H9 (cell line): ENCODE measurements around the gene ESPL1. TPM values are rescaled to one million over a fixed set of nuclear protein-coding genes. Genes with fewer than 3 reads are reported as not detected.

ENCODE experiments used
- DNase-seq: peaks from one replicate; pipeline ENCODE4 v3.0.0-alpha.2; 2017
- H2AFZ ChIP-seq: one replicate; pipeline ENCODE4 v1.6.1; 2013; ENCODE audit warnings: mild to moderate bottlenecking, low read length, control low read depth, moderate library complexity
- H2AK5ac ChIP-seq: 2 replicates; pipeline ENCODE4 v1.6.1; 2013; ENCODE audit warnings: low read length, control low read depth, mixed read lengths; ENCODE audit not compliant: insufficient read length
- H2BK120ac ChIP-seq: one replicate; pipeline ENCODE4 v1.6.1; 2013; ENCODE audit warnings: low read depth, mild to moderate bottlenecking, low read length, control low read depth, inconsistent platforms; ENCODE audit not compliant: poor library complexity, severe bottlenecking
- H2BK12ac ChIP-seq: 2 replicates; pipeline ENCODE4 v1.6.1; 2013; ENCODE audit warnings: low read length, control low read depth, mixed read lengths, low read depth; ENCODE audit not compliant: insufficient read length
- H2BK15ac ChIP-seq: 2 replicates; pipeline ENCODE4 v1.6.1; 2013; ENCODE audit warnings: low read depth, low read length, control low read depth
- H2BK20ac ChIP-seq: one replicate; pipeline ENCODE4 v1.6.1; 2013; ENCODE audit warnings: low read depth, mild to moderate bottlenecking, low read length, control low read depth, inconsistent platforms; ENCODE audit not compliant: poor library complexity, severe bottlenecking
- H2BK5ac ChIP-seq: 2 replicates; pipeline ENCODE4 v1.6.1; 2013; ENCODE audit warnings: low read length, control low read depth, mixed read lengths; ENCODE audit not compliant: insufficient read length
- H3K14ac ChIP-seq: 2 replicates; pipeline ENCODE4 v1.6.1; 2013; ENCODE audit warnings: low read length, control low read depth; ENCODE audit not compliant: insufficient read depth
- H3K18ac ChIP-seq: 2 replicates; pipeline ENCODE4 v1.6.1; 2013; ENCODE audit warnings: low read depth, mild to moderate bottlenecking, mixed read lengths, low read length, control low read depth; ENCODE audit not compliant: insufficient read length
- H3K23ac ChIP-seq: 2 replicates; pipeline ENCODE4 v1.6.1; 2013; ENCODE audit warnings: low read length, control low read depth, mixed read lengths, low read depth; ENCODE audit not compliant: insufficient read length
- H3K23me2 ChIP-seq: 2 replicates; pipeline ENCODE4 v1.6.1; 2013; ENCODE audit warnings: low read depth, mild to moderate bottlenecking, mixed read lengths, low read length, control low read depth; ENCODE audit not compliant: insufficient read length, poor library complexity, severe bottlenecking
- H3K27ac ChIP-seq: 2 replicates; pipeline ENCODE4 v1.5.1; 2013; ENCODE audit warnings: low read length, control low read depth, mixed read lengths, low read depth; ENCODE audit not compliant: insufficient read length
- H3K27me3 ChIP-seq: 2 replicates; pipeline ENCODE4 v1.6.1; 2013; ENCODE audit warnings: low read length, control low read depth, inconsistent platforms; ENCODE audit not compliant: insufficient read depth
- H3K4ac ChIP-seq: 2 replicates; pipeline ENCODE4 v1.6.1; 2013; ENCODE audit warnings: low read depth, mild to moderate bottlenecking, control low read depth, inconsistent platforms, low read length, moderate library complexity
- H3K4me1 ChIP-seq: 2 replicates; pipeline ENCODE4 v1.6.1; 2013; ENCODE audit warnings: low read length, control low read depth, inconsistent platforms; ENCODE audit not compliant: insufficient read depth
- H3K4me2 ChIP-seq: 2 replicates; pipeline ENCODE4 v1.6.1; 2013; ENCODE audit warnings: low read length, control low read depth, mixed read lengths; ENCODE audit not compliant: insufficient read length, insufficient read depth
- H3K56ac ChIP-seq: 2 replicates; pipeline ENCODE4 v1.6.1; 2013; ENCODE audit warnings: low read depth, mild to moderate bottlenecking, mixed read lengths, low read length, control low read depth; ENCODE audit not compliant: insufficient read length
- H3K79me1 ChIP-seq: 2 replicates; pipeline ENCODE4 v1.6.1; 2013; ENCODE audit warnings: low read depth, mild to moderate bottlenecking, moderate library complexity, low read length, control low read depth, inconsistent platforms; ENCODE audit not compliant: insufficient read depth, poor library complexity, severe bottlenecking
- H3K79me2 ChIP-seq: 2 replicates; pipeline ENCODE4 v1.6.1; 2013; ENCODE audit warnings: low read length, control low read depth, inconsistent platforms; ENCODE audit not compliant: insufficient read depth
- H3K9ac ChIP-seq: 2 replicates; pipeline ENCODE4 v1.6.1; 2013; ENCODE audit warnings: low read length, control low read depth, mixed read lengths; ENCODE audit not compliant: insufficient read length; ENCODE audit errors: extremely low read depth
- H3K9me3 ChIP-seq: one replicate; pipeline ENCODE4 v1.6.1; 2013; ENCODE audit warnings: low read depth, low read length, inconsistent platforms; ENCODE audit not compliant: control insufficient read depth
- H3T11ph ChIP-seq: one replicate; pipeline ENCODE4 v1.6.1; 2013; ENCODE audit warnings: mild to moderate bottlenecking, low read length, control low read depth, inconsistent platforms
- H4K20me1 ChIP-seq: one replicate; pipeline ENCODE4 v1.6.1; 2013; ENCODE audit not compliant: control insufficient read depth, insufficient read length, insufficient read depth
- H4K5ac ChIP-seq: 2 replicates; pipeline ENCODE4 v1.6.1; 2013; ENCODE audit warnings: low read depth, mild to moderate bottlenecking, mixed read lengths, low read length, control low read depth; ENCODE audit not compliant: insufficient read length
- H4K8ac ChIP-seq: replicated peaks from 2 replicates; pipeline ENCODE4 v1.6.1; 2013; ENCODE audit warnings: low read length, control low read depth, mixed read lengths, low read depth; ENCODE audit not compliant: insufficient read length
- H4K91ac ChIP-seq: 2 replicates; pipeline ENCODE4 v1.6.1; 2013; ENCODE audit warnings: low read depth, mild to moderate bottlenecking, moderate library complexity, mixed read lengths, low read length, control low read depth; ENCODE audit not compliant: insufficient read length
- H3K27ac Mint-ChIP-seq, 3 experiments: 2 replicates in 2 of 3; 3 replicates in 1 of 3; pipeline ENCODE4 v1.8.0; 2020 to 2021; ENCODE audit warnings: mixed read lengths in 3 of 3, mild to moderate bottlenecking in 1 of 3, moderate library complexity in 1 of 3
- H3K27me3 Mint-ChIP-seq: 2 replicates; pipeline ENCODE4 v1.8.0; 2021; ENCODE audit warnings: low read depth, mild to moderate bottlenecking, moderate library complexity, mixed read lengths
- H3K36me3 Mint-ChIP-seq, 3 experiments: 2 replicates in 2 of 3; 3 replicates in 1 of 3; pipeline ENCODE4 v1.8.0; 2020 to 2021; ENCODE audit warnings: low read depth in 3 of 3, mixed read lengths in 3 of 3; ENCODE audit not compliant: insufficient read depth in 1 of 3
- H3K4me1 Mint-ChIP-seq, 2 experiments: 2 replicates each; pipeline ENCODE4 v1.8.0; 2020; ENCODE audit warnings: mixed read lengths in 2 of 2
- H3K4me3 Mint-ChIP-seq, 2 experiments: 2 replicates in 1 of 2; 3 replicates in 1 of 2; pipeline ENCODE4 v1.8.0; 2020 to 2021; ENCODE audit warnings: mild to moderate bottlenecking in 2 of 2, mixed read lengths in 2 of 2, moderate library complexity in 1 of 2
- H3K9me3 Mint-ChIP-seq, 2 experiments: 2 replicates in 1 of 2; 3 replicates in 1 of 2; pipeline ENCODE4 v1.8.0; 2020; ENCODE audit warnings: mild to moderate bottlenecking in 2 of 2, mixed read lengths in 2 of 2, moderate library complexity in 1 of 2
- WGBS: extraction: QIAGEN DNeasy Blood & Tissue Kit; methylation state at CpG from one replicate; pipeline ENCODE4 v1.1.7; 2013; ENCODE audit warnings: missing lambda C conversion rate, low lambda C conversion rate, mixed read lengths; ENCODE audit not compliant: insufficient read length; ENCODE audit errors: extremely low coverage; 5-methylcytosine and 5-hydroxymethylcytosine counted together
- total RNA-seq: library from RNA; stranded (reverse); gene quantifications from 2 replicates; pipeline ENCODE4 v1.2.1, GENCODE V29; 2021
- TF ChIP-seq, protein P1 (sequence below): fragments of 200-600 bp; sonication (generic); conservative IDR thresholded peaks from 3 replicates; pipeline ENCODE4 v1.8.0; 2021; ENCODE audit warnings: antibody characterized with exemption, mild to moderate bottlenecking

Gene ESPL1
- total RNA-seq, 1 experiment from 2014 or later = 43.2 TPM

DNA sequence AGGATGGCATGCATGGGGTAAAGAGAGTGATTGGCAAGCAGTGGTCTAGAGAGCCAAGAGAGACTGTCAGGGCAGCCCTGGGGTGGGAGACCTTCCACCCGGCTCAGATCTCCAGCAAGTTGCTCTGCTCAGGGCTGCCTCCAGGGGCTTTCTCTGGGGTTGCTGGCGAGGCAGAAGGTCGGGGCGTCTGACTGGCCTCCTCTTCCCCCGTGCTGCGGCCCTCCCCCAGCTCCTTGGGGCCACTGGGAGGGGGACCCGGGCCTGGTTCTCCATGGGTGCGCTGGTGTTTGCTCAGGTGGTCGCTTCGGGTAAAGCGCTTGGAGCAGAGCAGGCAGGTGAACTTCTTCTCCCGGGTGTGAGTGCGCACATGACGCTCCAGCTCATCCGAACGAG, 59.9 kb downstream of the ESPL1 start:
- H4K5ac ChIP-seq = no peak overlapping the region
- Mint-ChIP-seq H3K4me1 (peaks cover 19 to 36% of the 10 kb centered on the region in 2 experiments), H3K36me3 (no peaks in the 10 kb centered on the region; a peak in 1 of 7 replicates), H3K9me3 (no peaks in the 10 kb centered on the region; a peak in 1 of 5 replicates), H3K27ac (no peak overlapping the region), H3K4me3 (no peak overlapping the region), H3K27me3 (peaks cover 83% of the 10 kb centered on the region)
- no peak overlapping the region for H2BK15ac ChIP-seq
- H4K20me1 ChIP-seq = no peaks in the 10 kb centered on the region
- H3K23ac ChIP-seq = no peak overlapping the region
- no peak overlapping the region for H2AK5ac ChIP-seq
- H3K4me1 ChIP-seq = no peaks in the 10 kb centered on the region
- H2BK5ac ChIP-seq = no peak overlapping the region
- H4K91ac ChIP-seq = no peak overlapping the region
- no peak overlapping the region for H3K4ac ChIP-seq
- H3K9me3 ChIP-seq = no peaks in the 10 kb centered on the region
- H3K18ac ChIP-seq = no peak overlapping the region
- no peaks in the 10 kb centered on the region for H3K79me2 ChIP-seq
- H2BK20ac ChIP-seq = no peak overlapping the region
- H3K4me2 ChIP-seq = no peak overlapping the region
- no peak overlapping the region for H3K9ac ChIP-seq
- no peak overlapping the region for H3K27ac ChIP-seq
- H2AFZ ChIP-seq = no peak overlapping the region
- peak; percentile 82 for DNase-seq
- H3K23me2 ChIP-seq = peaks cover 13% of the 10 kb centered on the region
- H3K79me1 ChIP-seq = no peaks in the 10 kb centered on the region
- no peak overlapping the region for H3K56ac ChIP-seq
- H3K14ac ChIP-seq = no peak overlapping the region
- no CpG with 5 or more reads among the region's 16 CpGs for WGBS
- no peak overlapping the region for H4K8ac ChIP-seq
- no peak overlapping the region for H2BK12ac ChIP-seq
- H3T11ph ChIP-seq = no peak overlapping the region
- H3K27me3 ChIP-seq = peaks cover 18% of the 10 kb centered on the region
- H2BK120ac ChIP-seq = no peak overlapping the region
- TF ChIP-seq, protein P1, sequence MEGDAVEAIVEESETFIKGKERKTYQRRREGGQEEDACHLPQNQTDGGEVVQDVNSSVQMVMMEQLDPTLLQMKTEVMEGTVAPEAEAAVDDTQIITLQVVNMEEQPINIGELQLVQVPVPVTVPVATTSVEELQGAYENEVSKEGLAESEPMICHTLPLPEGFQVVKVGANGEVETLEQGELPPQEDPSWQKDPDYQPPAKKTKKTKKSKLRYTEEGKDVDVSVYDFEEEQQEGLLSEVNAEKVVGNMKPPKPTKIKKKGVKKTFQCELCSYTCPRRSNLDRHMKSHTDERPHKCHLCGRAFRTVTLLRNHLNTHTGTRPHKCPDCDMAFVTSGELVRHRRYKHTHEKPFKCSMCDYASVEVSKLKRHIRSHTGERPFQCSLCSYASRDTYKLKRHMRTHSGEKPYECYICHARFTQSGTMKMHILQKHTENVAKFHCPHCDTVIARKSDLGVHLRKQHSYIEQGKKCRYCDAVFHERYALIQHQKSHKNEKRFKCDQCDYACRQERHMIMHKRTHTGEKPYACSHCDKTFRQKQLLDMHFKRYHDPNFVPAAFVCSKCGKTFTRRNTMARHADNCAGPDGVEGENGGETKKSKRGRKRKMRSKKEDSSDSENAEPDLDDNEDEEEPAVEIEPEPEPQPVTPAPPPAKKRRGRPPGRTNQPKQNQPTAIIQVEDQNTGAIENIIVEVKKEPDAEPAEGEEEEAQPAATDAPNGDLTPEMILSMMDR = peak; percentile 35; the same call in 2 of the 3 replicates
